HG03442 (cell line): ENCODE results near the gene SENP5.

Experiments used
- ATAC-seq: cut with Tn5 transposase; IDR thresholded peaks from one replicate; pipeline ENCODE4 v1.9.1; 2021; ENCODE audit warnings: mild to moderate bottlenecking, moderate library complexity; ENCODE audit not compliant: unreplicated experiment

Gene SENP5

GRCh38 chr3:196886144-196886543 lies 18.4 kb downstream of the SENP5 start:
- no peak for ATAC-seq

GRCh38 chr3:196889844-196890708 lies 22.4 kb downstream of the SENP5 start:
- no peak for ATAC-seq

- no peak for ATAC-seq
These were observed 27.0 kb downstream of the SENP5 start for GRCh38 chr3:196894557-196895295.

GRCh38 chr3:196896229-196896628 lies 28.5 kb downstream of the SENP5 start:
- no peak for ATAC-seq

GRCh38 chr3:196901768-196902167 lies 34.0 kb downstream of the SENP5 start:
- no peak for ATAC-seq

- no peak for ATAC-seq
These were observed 34.6 kb downstream of the SENP5 start for GRCh38 chr3:196902296-196902695.

- ATAC-seq, result no peak
These were observed 36.0 kb downstream of the SENP5 start for GRCh38 chr3:196903740-196904139.

GRCh38 chr3:196914866-196915265 lies 47.1 kb downstream of the SENP5 start:
- ATAC-seq, result no peak

GRCh38 chr3:196915375-196915774 lies 47.7 kb downstream of the SENP5 start:
- no peak for ATAC-seq

GRCh38 chr3:196916221-196916620 lies 48.5 kb downstream of the SENP5 start:
- ATAC-seq, result no peak

GRCh38 chr3:196916995-196917394 lies 49.3 kb downstream of the SENP5 start:
- no peak for ATAC-seq

- ATAC-seq, result no peak
These were observed 51.2 kb downstream of the SENP5 start for GRCh38 chr3:196918968-196919367.

GRCh38 chr3:196920733-196921132 lies 53.0 kb downstream of the SENP5 start:
- no peak for ATAC-seq

GRCh38 chr3:196927571-196928453 lies 60.1 kb downstream of the SENP5 start:
- ATAC-seq, result no peak

- no peak for ATAC-seq
These were observed 63.4 kb downstream of the SENP5 start for GRCh38 chr3:196931157-196931556.

- no peak for ATAC-seq
These were observed 64.3 kb downstream of the SENP5 start for GRCh38 chr3:196931828-196932587.

GRCh38 chr3:196932600-196932999 lies 64.9 kb downstream of the SENP5 start:
- no peak for ATAC-seq

GRCh38 chr3:196936288-196936687 lies 68.6 kb downstream of the SENP5 start:
- no peak for ATAC-seq

GRCh38 chr3:196938124-196938523 lies 70.4 kb downstream of the SENP5 start:
- ATAC-seq, result no peak

- ATAC-seq, result no peak
These were observed 70.9 kb downstream of the SENP5 start for GRCh38 chr3:196938576-196938975.
